GM12878 (cell line): ENCODE results near the gene CACNG5. TPM values are rescaled to one million over a fixed set of nuclear protein-coding genes. Genes with fewer than 3 reads are reported as not detected.

Experiments
- ATAC-seq: fragments of 200-7000 bp; cut with Tn5 transposase; 3 replicates; pipeline ENCODE4 v1.9.1; 2020; ENCODE audit warnings: mild to moderate bottlenecking, moderate library complexity
- BruUV-seq: library from RNA; stranded (reverse); fragments of 400-500 nt; replicated peaks from 2 replicates; lab custom pipeline; 2021; lab: Mats Ljungman, UMichigan
- CTCF ChIA-PET: fragments of 300-600 bp; sonication (Branson Sonifier 250); formaldehyde crosslinking; extraction: SDS; loops from one replicate; lab custom pipeline; 2021; ENCODE audit warnings: inconsistent platforms; lab: Yijun Ruan, JAX
- POLR2A ChIA-PET: fragments of 350-600 bp; formaldehyde crosslinking; extraction: SDS; loops from one replicate; lab custom pipeline; 2021; ENCODE audit warnings: inconsistent platforms; lab: Charles Lee
- RAD21 ChIA-PET: fragments of 300-600 bp; sonication (Branson Sonifier 250); formaldehyde crosslinking; loops from one replicate; lab custom pipeline; 2023; ENCODE audit warnings: antibody characterized with exemption; ENCODE audit not compliant: unreplicated experiment; lab: Charles Lee
- SMC1A ChIA-PET: fragments of 300-600 bp; sonication (Branson Sonifier 250); formaldehyde crosslinking; loops from one replicate; lab custom pipeline; 2023; ENCODE audit not compliant: unreplicated experiment, uncharacterized antibody; lab: Charles Lee
- DNase-seq: peaks from one replicate; pipeline ENCODE4 v3.0.0-alpha.2; 2011; ENCODE audit warnings: low read depth, low spot score
- FAIRE-seq: peaks from 3 replicates; lab custom pipeline; 2011; peaks lifted over from hg19 to GRCh38; lab: Jason Lieb, UNC
- H2AFZ ChIP-seq: 2 replicates; pipeline ENCODE4 v1.6.0; 2011; ENCODE audit warnings: low read depth, low read length, control low read depth; ENCODE audit not compliant: control insufficient read depth
- H3K27ac ChIP-seq: 2 replicates; pipeline ENCODE4 v1.5.1; 2011; ENCODE audit warnings: control low read depth; ENCODE audit not compliant: control insufficient read depth, insufficient read depth
- H3K27me3 ChIP-seq, 2 experiments: replicated peaks in 1 of 2; 2 replicates each; pipeline versions ENCODE4 v1.6.0 to v1.6.1; 2011; ENCODE audit warnings: low read length in 1 of 2; ENCODE audit not compliant: control insufficient read depth in 2 of 2, insufficient read depth in 2 of 2
- H3K36me3 ChIP-seq, 2 experiments: 2 replicates each; pipeline ENCODE4 v1.5.1; 2011; ENCODE audit warnings: low read length in 1 of 2; ENCODE audit not compliant: control insufficient read depth in 2 of 2, insufficient read depth in 2 of 2
- H3K4me1 ChIP-seq: 2 replicates; pipeline ENCODE4 v1.6.1; 2011; ENCODE audit warnings: mild to moderate bottlenecking, low read length, moderate library complexity, mixed read lengths; ENCODE audit not compliant: control insufficient read depth, insufficient read depth
- H3K4me2 ChIP-seq: 2 replicates; pipeline ENCODE4 v1.6.0; 2011; ENCODE audit warnings: control low read depth; ENCODE audit not compliant: control insufficient read depth, insufficient read depth
- H3K4me3 ChIP-seq: fragments of 200-600 bp; sonication (generic); 2 replicates; pipeline ENCODE4 v1.5.1; 2016
- H3K79me2 ChIP-seq: 2 replicates; pipeline ENCODE4 v1.6.0; 2011; ENCODE audit warnings: low read length; ENCODE audit not compliant: control insufficient read depth, insufficient read depth
- H3K9ac ChIP-seq: 2 replicates; pipeline ENCODE4 v1.8.0; 2011; ENCODE audit warnings: low read length, control low read depth, mixed read lengths; ENCODE audit not compliant: control insufficient read depth, insufficient read depth
- H3K9me3 ChIP-seq: replicated peaks from 3 replicates; pipeline ENCODE4 v1.5.1; 2011; ENCODE audit warnings: mild to moderate bottlenecking, low read length; ENCODE audit not compliant: control insufficient read depth, insufficient read depth
- H4K20me1 ChIP-seq: 2 replicates; pipeline ENCODE4 v1.6.0; 2011; ENCODE audit not compliant: control insufficient read depth, insufficient read depth
- BRCA1 ChIP-seq: IDR thresholded peaks from 2 replicates; pipeline ENCODE4 v1.6.1; 2011; ENCODE audit warnings: low read depth, low read length, improper control_type of control experiment
- EP300 ChIP-seq, 2 experiments: fragments of 150-350 bp in 1 of 2; IDR thresholded peaks; 2 replicates each; pipeline ENCODE4 v1.6.1; 2011 to 2012; ENCODE audit warnings: low read depth in 2 of 2, low read length in 2 of 2, borderline replicate concordance in 1 of 2, improper control_type of control experiment in 1 of 2, inconsistent platforms in 1 of 2; ENCODE audit not compliant: control insufficient read depth in 1 of 2
- ETV6 ChIP-seq, 2 experiments: fragments of 450-650 bp in 1 of 2; IDR thresholded peaks in 1 of 2; conservative IDR thresholded peaks in 1 of 2; 2 replicates each; pipeline ENCODE4 v1.6.1; 2014; ENCODE audit warnings: antibody characterized with exemption in 1 of 2, borderline replicate concordance in 1 of 2, low read depth in 1 of 2, mild to moderate bottlenecking in 1 of 2, moderate library complexity in 1 of 2
- KDM1A ChIP-seq: fragments of 200-600 bp; sonication (generic); IDR thresholded peaks from 2 replicates; pipeline ENCODE4 v1.6.1; 2016; ENCODE audit warnings: borderline replicate concordance
- MTA2 ChIP-seq: fragments of 450-650 bp; IDR thresholded peaks from 2 replicates; pipeline ENCODE4 v1.6.1; 2016; ENCODE audit warnings: low read depth, mild to moderate bottlenecking, moderate library complexity
- NBN ChIP-seq: fragments of 450-650 bp; IDR thresholded peaks from 2 replicates; pipeline ENCODE4 v1.6.1; 2016
- PAX8 ChIP-seq: fragments of 450-650 bp; IDR thresholded peaks from 2 replicates; pipeline ENCODE4 v1.6.1; 2017; ENCODE audit warnings: mild to moderate bottlenecking, moderate library complexity
- SMAD1 ChIP-seq: fragments of 450-650 bp; IDR thresholded peaks from 2 replicates; pipeline ENCODE4 v1.6.1; 2018; ENCODE audit warnings: mild to moderate bottlenecking, low read depth; ENCODE audit not compliant: partially characterized antibody
- WRNIP1 ChIP-seq: IDR thresholded peaks from 2 replicates; pipeline ENCODE4 v1.6.1; 2011; ENCODE audit warnings: low read depth, low read length, improper control_type of control experiment, borderline replicate concordance
- YBX1 ChIP-seq: fragments of 450-650 bp; IDR thresholded peaks from 2 replicates; pipeline ENCODE4 v1.6.1; 2016; ENCODE audit warnings: antibody characterized with exemption
- ZBED1 ChIP-seq: IDR thresholded peaks from 2 replicates; pipeline ENCODE4 v1.6.1; 2016; ENCODE audit warnings: borderline replicate concordance
- WGBS: methylation state at CpG from one replicate; pipeline ENCODE4 v1.1.6; 2016; ENCODE audit warnings: low lambda C conversion rate; ENCODE audit not compliant: insufficient replicate concordance, insufficient coverage; ENCODE audit errors: missing lambda C conversion rate; 5-methylcytosine and 5-hydroxymethylcytosine counted together
- in situ Hi-C: fragments of 300-500 bp; cut with MboI; formaldehyde crosslinking; loops from 9 replicates; pipeline ENCODE4 v1.14.3; 2018; ENCODE audit warnings: mixed read lengths
- intact Hi-C: fragments of 100-400 bp; cut with micrococcal nuclease; formaldehyde crosslinking; loops from one replicate; pipeline ENCODE4 v1.14.2; 2022; ENCODE audit not compliant: unreplicated experiment
- polyA plus RNA-seq, 11 experiments: library from polyadenylated mRNA; depleted of rRNA in 4 of 11; unstranded in 6 of 11; stranded (reverse) in 5 of 11; fragments of >200 nt; fragmentation: Nextera tagmentation in 4 of 11; fragmentation: Illumina TruSeq in 1 of 11; extraction: Ambion mirVana in 4 of 11; extraction: Trizol in 1 of 11; gene quantifications; 1 replicate in 1 of 11; 2 replicates in 10 of 11; pipeline versions ENCODE4 v1.2.1 to v1.2.3, GENCODE V29; 2011 to 2016; ENCODE audit warnings: inconsistent platforms in 2 of 11, missing spikeins in 2 of 11, low read depth in 1 of 11
- total RNA-seq, 4 experiments: library from RNA; depleted of rRNA in 3 of 4; stranded (reverse); fragments of >200 nt in 3 of 4; fragmentation: Illumina TruSeq in 1 of 4; extraction: Trizol in 1 of 4; gene quantifications; 2 replicates each; pipeline versions ENCODE4 v1.2.1 to v1.2.3, GENCODE V29; 2013 to 2021

CACNG5 gene
- total and polyA plus RNA-seq, 10 of the 15 experiments (the other 5 are each of a cell fraction or from before 2014, with no cell fraction given) = not detected

GRCh38 chr17:66903781-66904180 is 68.9 kb downstream of the CACNG5 start (continued):
- TF ChIP-seq MTA2 (no peak), YBX1 (no peak), ZBED1 (no peak), NBN (no peak), ETV6 (conservative IDR thresholded peaks at IDR 0.05 in 1 of 2, IDR thresholded peaks at IDR 0.05 in 1 of 2; ENCODE audit: borderline replicate concordance in 1 of 2, low read depth in 1 of 2) (no peak)
- TF ChIP-seq, all 136 proteins: peak for 0

- Histone ChIP-seq H2AFZ (no peak overlapping the region), H3K9ac (no peak overlapping the region), H3K27ac (no peak overlapping the region), H3K4me2 (no peak overlapping the region), H3K79me2 (no peaks in the 10 kb centered on the region), H3K9me3 (no peaks in the 10 kb centered on the region), H3K27me3 (no peaks in the 10 kb centered on the region), H4K20me1 (no peaks in the 10 kb centered on the region), H3K4me3 (no peak overlapping the region), H3K36me3 (no peaks in the 10 kb centered on the region), H3K4me1 (no peaks in the 10 kb centered on the region)
- FAIRE-seq = no peak
- ATAC-seq = no peak
- CTCF ChIA-PET = interaction anchor here (0.9 to 2.9 kb wide), 8 partner anchors 10 to 458 kb away, joined by 3 to 16 read pairs (median 7); no protein-coding TSS in a partner anchor
- intact Hi-C loops = loop anchor here (5.0 kb wide), 2 partner anchors 648 to 703 kb away; no protein-coding TSS in a partner anchor
- 41% methylated on average over 12 of the region's 12 CpGs for WGBS
- POLR2A ChIA-PET = interaction anchor here (0.5 to 1.1 kb wide), 2 partner anchors 191 to 244 kb away, joined by 3 to 6 read pairs; no protein-coding TSS in a partner anchor
- in situ Hi-C loops = loop anchor here (5.0 to 10.0 kb wide), 2 partner anchors 188 to 650 kb away; no protein-coding TSS in a partner anchor
- TF ChIP-seq PAX8 (no peak), KDM1A (no peak), WRNIP1 (no peak), EP300 (IDR thresholded peaks at IDR 0.05; ENCODE audit: borderline replicate concordance in 1 of 2, control insufficient read depth in 1 of 2, low read depth in 2 of 2, low read length in 2 of 2) (no peak), SMAD1 (no peak), BRCA1 (no peak)
- SMC1A ChIA-PET = interaction anchor here (0.9 to 2.6 kb wide), 5 partner anchors 12 to 291 kb away, joined by 3 to 13 read pairs (median 6); no protein-coding TSS in a partner anchor
- no peak for DNase-seq
- BruUV-seq = no TSS peak
- RAD21 ChIA-PET = interaction anchor here (0.8 to 1.8 kb wide), 2 partner anchors 187 to 191 kb away, joined by 4 to 5 read pairs; no protein-coding TSS in a partner anchor
These were observed 70.1 kb downstream of the CACNG5 start for GRCh38 chr17:66904760-66905624.
